HepG2 (cell line): Measurements from ENCODE around the gene ZNF772. TPM values are rescaled to one million over a fixed set of nuclear protein-coding genes. Genes with fewer than 3 reads are reported as not detected.

Experiments used
- ARID5B ChIP-seq: IDR thresholded peaks from 2 replicates; pipeline ENCODE4 v1.4.0; 2020; ENCODE audit warnings: mild to moderate bottlenecking, missing genetic modification reagents
- BCL6 ChIP-seq: IDR thresholded peaks from 2 replicates; pipeline ENCODE4 v1.6.1; 2016; ENCODE audit warnings: missing genetic modification reagents, missing compliant biosample characterization
- ETV5 ChIP-seq: IDR thresholded peaks from 2 replicates; pipeline ENCODE4 v1.6.1; 2018; ENCODE audit warnings: missing biosample characterization, missing genetic modification reagents, inconsistent platforms, borderline replicate concordance
- FOXO1 ChIP-seq: sonication (generic); formaldehyde crosslinking; IDR thresholded peaks from 2 replicates; pipeline ENCODE4 v1.4.0; 2020; ENCODE audit warnings: missing genetic modification reagents
- GATAD1 ChIP-seq: IDR thresholded peaks from 2 replicates; pipeline ENCODE4 v1.6.1; 2016; ENCODE audit warnings: missing genetic modification reagents, missing compliant biosample characterization
- ISL2 ChIP-seq: sonication (generic); formaldehyde crosslinking; IDR thresholded peaks from 2 replicates; pipeline ENCODE4 v1.5.0; 2020; ENCODE audit warnings: missing genetic modification reagents
- KAT7 ChIP-seq: IDR thresholded peaks from 2 replicates; pipeline ENCODE4 v1.6.1; 2018; ENCODE audit warnings: borderline replicate concordance, missing compliant biosample characterization
- KAT8 ChIP-seq: IDR thresholded peaks from 2 replicates; pipeline ENCODE4 v1.6.1; 2016; ENCODE audit warnings: missing genetic modification reagents, missing compliant biosample characterization
- MXD4 ChIP-seq: IDR thresholded peaks from 2 replicates; pipeline ENCODE4 v1.6.1; 2016; ENCODE audit warnings: mild to moderate bottlenecking, missing biosample characterization, missing genetic modification reagents
- MYC ChIP-seq: sonication (generic); formaldehyde crosslinking; IDR thresholded peaks from 2 replicates; pipeline ENCODE4 v1.9.0; 2021; ENCODE audit warnings: missing genetic modification reagents, borderline replicate concordance
- MYNN ChIP-seq: sonication (generic); formaldehyde crosslinking; IDR thresholded peaks from 2 replicates; pipeline ENCODE4 v1.4.0; 2020; ENCODE audit warnings: mild to moderate bottlenecking, low read depth, missing genetic modification reagents
- NR2C2 ChIP-seq: sonication (generic); formaldehyde crosslinking; IDR thresholded peaks from 2 replicates; pipeline ENCODE4 v1.4.0; 2020; ENCODE audit warnings: missing genetic modification reagents, mild to moderate bottlenecking, moderate library complexity, borderline replicate concordance
- POGK ChIP-seq: sonication (generic); formaldehyde crosslinking; conservative IDR thresholded peaks from 2 replicates; pipeline ENCODE4 v1.8.0; 2022; ENCODE audit warnings: mild to moderate bottlenecking, moderate library complexity, missing genetic modification reagents
- POGZ ChIP-seq: sonication (generic); formaldehyde crosslinking; IDR thresholded peaks from 2 replicates; pipeline ENCODE4 v1.4.0; 2020; ENCODE audit warnings: mild to moderate bottlenecking, missing genetic modification reagents
- POLR2AphosphoS5 ChIP-seq: IDR thresholded peaks from 2 replicates; pipeline ENCODE4 v1.6.1; 2012; ENCODE audit warnings: low read depth, low read length
- RXRB ChIP-seq: IDR thresholded peaks from 2 replicates; pipeline ENCODE4 v1.6.1; 2016; ENCODE audit warnings: borderline replicate concordance, missing genetic modification reagents, missing compliant biosample characterization
- TBX2 ChIP-seq: sonication (generic); formaldehyde crosslinking; IDR thresholded peaks from 2 replicates; pipeline ENCODE4 v1.5.0; 2020; ENCODE audit warnings: missing genetic modification reagents, mild to moderate bottlenecking, borderline replicate concordance
- TFDP2 ChIP-seq: sonication (generic); formaldehyde crosslinking; IDR thresholded peaks from 2 replicates; pipeline ENCODE4 v1.4.0; 2020; ENCODE audit warnings: missing genetic modification reagents
- ZNF276 ChIP-seq: sonication (generic); formaldehyde crosslinking; IDR thresholded peaks from 2 replicates; pipeline ENCODE4 v1.4.0; 2020; ENCODE audit warnings: mild to moderate bottlenecking, low read depth, missing genetic modification reagents
- ZNF788 ChIP-seq: sonication (generic); formaldehyde crosslinking; IDR thresholded peaks from 2 replicates; pipeline ENCODE4 v1.5.0; 2020; ENCODE audit warnings: mild to moderate bottlenecking, missing genetic modification reagents, borderline replicate concordance
- polyA plus RNA-seq, 8 experiments: library from polyadenylated mRNA; depleted of rRNA in 3 of 8; stranded (reverse) in 7 of 8; unstranded in 1 of 8; fragments of >200 nt; fragmentation: Illumina TruSeq in 4 of 8; extraction: Trizol in 4 of 8; gene quantifications; 2 replicates each; pipeline versions ENCODE4 v1.2.1 to v1.2.3, GENCODE V29; 2011 to 2016; ENCODE audit warnings: low read depth in 4 of 8, missing spikeins in 1 of 8, mixed read lengths in 1 of 8; ENCODE audit not compliant: insufficient read depth in 1 of 8
- total RNA-seq, 5 experiments: library from RNA; depleted of rRNA; stranded (reverse); fragments of >200 nt; fragmentation: Illumina TruSeq; extraction: Trizol; gene quantifications; 2 replicates each; pipeline ENCODE4 v1.2.3, GENCODE V29; 2016; ENCODE audit warnings: low read depth in 1 of 5

Gene ZNF772
- total and polyA plus RNA-seq, 2 of the 13 experiments (the other 11 are each of a cell fraction or from before 2014, with no cell fraction given): 3.1 to 17.2 TPM

- TF ChIP-seq ZNF276 (CRISPR knock-in tag): 0 out of 2 replicates have a peak, but pooled peaks have one; percentile 51
- peak; percentile 79 for TF ChIP-seq TFDP2
- TF ChIP-seq NR2C2 (CRISPR knock-in tag): peak; percentile 68
- peak; percentile 71; the same call in 1 of the 2 replicates for TF ChIP-seq ETV5
- TF ChIP-seq RXRB (CRISPR knock-in tag): 0 out of 2 replicates have a peak, but pooled peaks have one; percentile 55
- peak; percentile 85 for TF ChIP-seq KAT8 (CRISPR knock-in tag)
- TF ChIP-seq POLR2AphosphoS5: peak; percentile 88
- TF ChIP-seq BCL6: peak; percentile 28; the same call in 1 of the 2 replicates
- TF ChIP-seq MYC: peak; percentile 29; the same call in 1 of the 2 replicates
- 0 out of 2 replicates have a peak, but pooled peaks have one; percentile 66 for TF ChIP-seq MYNN
- 0 out of 2 replicates have a peak, but pooled peaks have one; percentile 37 for TF ChIP-seq MXD4 (CRISPR knock-in tag)
- TF ChIP-seq POGZ (CRISPR knock-in tag): peak; percentile 45; the same call in 1 of the 2 replicates
- 0 out of 2 replicates have a peak, but pooled peaks have one; percentile 38 for TF ChIP-seq ISL2 (CRISPR knock-in tag)
- peak; percentile 34; the same call in 1 of the 2 replicates for TF ChIP-seq ARID5B
- peak; percentile 55; the same call in 1 of the 2 replicates for TF ChIP-seq POGK (CRISPR knock-in tag)
- TF ChIP-seq GATAD1: peak; percentile 83
- TF ChIP-seq FOXO1 (CRISPR knock-in tag): peak; percentile 54
- TF ChIP-seq TBX2: peak; percentile 49; the same call in 1 of the 2 replicates
- TF ChIP-seq ZNF788 (CRISPR knock-in tag): peak; percentile 54; the same call in 1 of the 2 replicates
- 0 out of 2 replicates have a peak, but pooled peaks have one; percentile 37 for TF ChIP-seq KAT7
Measured at GRCh38 chr19:57499680-57500395, 22.5 kb upstream of the ZNF772 start, which contains the start of gene ZNF773 (continued).
